Measurements from ENCODE around the gene MOGAT1.

The MOGAT1 gene

DNA sequence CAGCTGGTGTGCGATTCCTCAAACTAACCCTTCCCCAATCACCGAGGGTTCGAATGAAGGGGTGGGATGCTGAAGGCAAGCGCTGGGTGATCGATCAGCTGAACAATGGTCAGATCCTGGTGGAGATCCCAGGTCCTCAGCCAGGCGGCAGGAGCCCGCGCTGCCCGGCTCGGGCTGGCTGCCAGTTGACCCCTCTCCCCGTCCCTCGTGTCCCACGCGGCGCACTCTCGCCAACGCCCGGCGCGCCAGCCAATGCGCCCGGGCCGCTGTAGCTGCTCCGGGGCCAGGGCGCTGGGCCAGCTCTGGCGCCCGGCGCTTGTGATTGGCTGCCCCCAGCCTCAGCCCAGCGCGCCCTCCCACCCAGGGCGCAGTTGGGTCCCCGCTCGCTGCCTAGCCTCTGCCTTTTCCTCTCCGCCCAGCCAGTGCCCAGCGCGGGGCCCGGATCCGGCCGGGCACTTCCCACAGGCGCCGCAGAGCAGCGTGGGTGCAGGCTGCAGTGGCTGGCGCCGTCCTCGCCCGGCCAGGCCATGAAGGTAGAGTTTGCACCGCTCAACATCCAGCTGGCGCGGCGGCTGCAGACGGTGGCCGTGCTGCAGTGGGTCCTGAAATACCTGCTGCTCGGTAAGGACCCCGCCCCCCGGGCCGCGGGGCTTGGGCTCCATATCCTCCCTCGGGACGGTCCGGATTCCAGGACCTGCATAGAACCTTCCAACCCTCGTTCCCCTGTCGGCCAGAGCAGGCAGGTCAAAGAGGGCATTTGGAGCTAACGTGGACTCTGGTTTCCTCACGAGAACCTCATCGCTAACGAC lies at the start of gene MOGAT1:
Gene MOGAT1 (plus strand): TSS at position 400 of the 809 bp plus-strand sequence. CDS start 128 bp downstream, at position 528.
- DNase-seq (ENCODE audit: low spot score): no peak
- TF ChIP-seq CTCF (IDR thresholded peaks at IDR 0.05; ENCODE audit: extremely low read depth, missing control alignments): no peak

DNA sequence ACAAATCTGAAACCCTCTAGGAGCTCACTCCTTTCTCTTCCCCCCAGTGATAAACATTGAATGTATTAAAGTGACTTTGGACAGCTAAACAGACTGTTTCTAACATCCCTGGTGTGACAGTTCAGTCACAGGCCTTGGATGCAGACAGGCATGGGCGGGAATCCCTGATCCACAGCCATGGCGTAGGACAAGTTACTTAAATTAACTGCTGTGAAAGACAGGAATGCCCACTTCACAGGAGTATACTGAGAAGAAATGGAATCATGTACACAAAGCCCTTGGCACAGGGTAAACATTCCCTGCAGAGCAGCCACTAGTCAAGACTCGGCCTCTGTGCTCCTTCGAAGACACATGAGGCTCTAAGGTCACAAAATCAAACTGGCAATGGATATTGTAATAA lies 49.6 kb upstream of the MOGAT1 start:
- DNase-seq (ENCODE audit: low spot score): no peak
- no peak for TF ChIP-seq CTCF (IDR thresholded peaks at IDR 0.05; ENCODE audit: extremely low read depth, missing control alignments)

GRCh38 chr2:222622910-222623309 lies 48.5 kb upstream of the MOGAT1 start:
- no peak for DNase-seq (ENCODE audit: low spot score)
- no peak for TF ChIP-seq CTCF (IDR thresholded peaks at IDR 0.05; ENCODE audit: extremely low read depth, missing control alignments)

GRCh38 chr2:222623756-222624309 lies 47.6 kb upstream of the MOGAT1 start:
- no peak for TF ChIP-seq CTCF (IDR thresholded peaks at IDR 0.05; ENCODE audit: extremely low read depth, missing control alignments)
- DNase-seq (ENCODE audit: low spot score): no peak

DNA sequence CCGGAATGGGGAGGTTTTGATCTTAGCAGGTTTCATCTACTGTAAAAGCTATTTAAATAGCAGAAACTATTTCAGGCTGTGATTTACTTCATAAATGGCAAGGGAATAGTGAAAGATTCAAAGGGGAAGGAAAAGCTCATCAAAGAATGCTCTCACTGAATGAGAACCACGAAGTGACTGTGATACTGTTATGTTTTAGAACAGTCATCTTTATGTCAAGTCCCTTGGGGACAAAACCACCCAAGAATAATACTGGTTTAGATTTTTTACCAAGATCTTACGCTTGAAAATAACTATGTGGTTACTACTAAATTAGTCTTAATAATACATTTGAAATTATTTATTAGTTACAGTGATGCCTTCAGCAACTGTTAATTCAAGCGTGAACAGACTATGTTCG lies 43.7 kb upstream of the MOGAT1 start:
- no peak for TF ChIP-seq CTCF (IDR thresholded peaks at IDR 0.05; ENCODE audit: extremely low read depth, missing control alignments)
- no peak for DNase-seq (ENCODE audit: low spot score)

GRCh38 chr2:222635295-222635694 lies 36.2 kb upstream of the MOGAT1 start:
- no peak for DNase-seq (ENCODE audit: low spot score)
- TF ChIP-seq CTCF (IDR thresholded peaks at IDR 0.05; ENCODE audit: extremely low read depth, missing control alignments): no peak

DNA sequence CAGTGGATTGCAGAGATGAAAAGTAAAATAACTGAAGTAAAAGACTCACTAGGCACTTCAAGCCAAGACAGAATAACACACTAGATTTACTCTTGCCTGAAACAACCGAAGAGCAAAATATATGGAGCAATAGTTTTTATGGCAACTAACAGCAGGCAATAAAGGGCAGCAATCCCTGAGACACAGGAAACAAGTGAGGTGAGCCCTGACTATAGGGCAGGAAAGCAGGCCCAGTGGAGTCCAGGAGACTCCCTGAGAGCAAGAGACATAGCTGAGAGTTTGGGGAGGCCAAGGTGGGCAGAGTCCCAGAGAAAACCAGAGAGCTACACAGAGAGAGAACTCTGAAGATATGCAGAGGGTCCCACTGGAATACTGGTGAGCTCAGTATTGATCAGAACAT lies 34.4 kb upstream of the MOGAT1 start:
- TF ChIP-seq CTCF (IDR thresholded peaks at IDR 0.05; ENCODE audit: extremely low read depth, missing control alignments): no peak
- DNase-seq (ENCODE audit: low spot score): no peak
